Measurements from ENCODE around the gene MORN1. TPM values are rescaled to one million over a fixed set of nuclear protein-coding genes. Genes with fewer than 3 reads are reported as not detected.

MORN1 gene
- total RNA-seq, 1 donor from 2014 or later: 4.5 TPM

- no peak for DNase-seq
- intact Hi-C loops (cut with micrococcal nuclease): no loop called here
- no peaks in the 10 kb centered on the region for H3K4me1 ChIP-seq
- no peak overlapping the region for H3K27ac ChIP-seq (replicated peaks)
- H3K36me3 ChIP-seq: no peaks in the 10 kb centered on the region
- TF ChIP-seq CTCF (IDR thresholded peaks at IDR 0.05; ENCODE audit: borderline replicate concordance): no peak
- H3K4me3 ChIP-seq: no peak overlapping the region
- peaks cover 11% of the 10 kb centered on the region for H3K9me3 ChIP-seq (replicated peaks)
- no peaks in the 10 kb centered on the region for H3K27me3 ChIP-seq (ENCODE audit: low read depth)
These were observed 23.2 kb downstream of the MORN1 start for GRCh38 chr1:2368053-2368744.

DNA sequence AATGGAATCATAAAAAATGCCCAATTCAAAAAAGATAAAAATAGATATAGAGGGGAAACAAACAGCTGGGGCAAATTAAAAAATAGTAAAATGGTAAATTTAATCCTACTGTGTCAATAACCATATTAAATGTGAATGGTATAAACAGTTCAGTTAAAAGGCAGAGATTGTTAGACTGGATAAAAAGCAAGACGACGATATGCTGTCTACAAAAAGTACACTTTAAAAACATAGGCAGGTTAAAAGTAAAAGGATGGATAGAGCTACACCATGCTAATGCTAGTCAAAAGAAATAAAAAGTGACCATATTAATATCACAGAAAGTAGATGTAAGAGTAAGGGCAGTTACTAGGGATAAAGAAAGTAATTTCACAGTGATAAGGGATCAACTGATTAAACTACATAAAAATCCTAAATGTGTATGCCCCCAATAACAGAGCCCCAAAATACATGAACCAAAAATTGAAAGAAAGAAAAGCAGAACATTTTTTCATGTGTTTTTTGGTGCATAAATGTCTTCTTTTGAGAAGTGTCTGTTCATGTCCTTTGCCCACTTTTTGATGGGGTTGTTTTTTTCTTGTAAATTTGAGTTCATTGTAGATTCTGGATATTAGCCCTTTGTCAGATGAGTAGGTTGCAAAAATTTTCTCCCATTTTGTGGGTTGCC, 27.4 kb downstream of the MORN1 start:
- no peaks in the 10 kb centered on the region for H3K27me3 ChIP-seq (ENCODE audit: low read depth)
- intact Hi-C loops (cut with micrococcal nuclease): no loop called here
- no peak overlapping the region for H3K4me3 ChIP-seq
- H3K4me1 ChIP-seq: no peaks in the 10 kb centered on the region
- H3K36me3 ChIP-seq: no peaks in the 10 kb centered on the region
- peaks cover 15% of the 10 kb centered on the region for H3K9me3 ChIP-seq (replicated peaks)
- TF ChIP-seq CTCF (IDR thresholded peaks at IDR 0.05; ENCODE audit: borderline replicate concordance): no peak
- DNase-seq: no peak
- no peak overlapping the region for H3K27ac ChIP-seq (replicated peaks)

- Histone ChIP-seq H3K27ac (replicated peaks) (no peak overlapping the region), H3K27me3 (ENCODE audit: low read depth) (no peaks in the 10 kb centered on the region), H3K4me3 (no peak overlapping the region), H3K36me3 (no peaks in the 10 kb centered on the region), H3K9me3 (replicated peaks) (peaks cover 15% of the 10 kb centered on the region), H3K4me1 (no peaks in the 10 kb centered on the region)
- DNase-seq: peak; percentile 4
- intact Hi-C loops (cut with micrococcal nuclease): no loop called here
- no peak for TF ChIP-seq CTCF (IDR thresholded peaks at IDR 0.05; ENCODE audit: borderline replicate concordance)
These were observed 30.6 kb downstream of the MORN1 start for GRCh38 chr1:2360588-2361364.

GRCh38 chr1:2358651-2359640, 32.4 kb downstream of the MORN1 start:
- Histone ChIP-seq H3K9me3 (replicated peaks) (peaks cover 12% of the 10 kb centered on the region), H3K27me3 (ENCODE audit: low read depth) (no peaks in the 10 kb centered on the region), H3K27ac (replicated peaks) (no peak overlapping the region), H3K4me1 (no peaks in the 10 kb centered on the region), H3K36me3 (no peaks in the 10 kb centered on the region), H3K4me3 (no peak overlapping the region)
- intact Hi-C loops (cut with micrococcal nuclease): no loop called here
- no peak for DNase-seq
- TF ChIP-seq CTCF (IDR thresholded peaks at IDR 0.05; ENCODE audit: borderline replicate concordance): no peak

DNA sequence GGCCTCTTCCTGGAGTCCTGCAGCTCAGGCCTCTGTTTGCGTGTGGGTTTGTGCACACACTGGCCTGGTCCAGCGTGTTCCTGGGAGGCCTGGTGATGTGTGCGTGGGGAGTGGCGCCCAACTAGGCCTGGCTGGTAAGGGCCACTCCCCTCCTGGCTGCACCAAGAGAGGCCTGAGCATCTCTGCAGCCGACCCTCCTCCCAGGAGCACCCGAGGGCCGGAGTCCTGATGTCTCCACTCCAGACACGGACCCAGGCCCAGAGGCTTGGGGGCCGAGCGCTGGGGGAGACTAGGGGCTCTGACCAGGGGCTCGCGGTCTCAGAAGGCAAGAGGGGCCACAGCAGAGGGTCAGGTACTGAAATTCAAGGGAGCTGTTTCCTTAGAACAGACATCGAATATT, 33.3 kb downstream of the MORN1 start:
- Histone ChIP-seq H3K27me3 (ENCODE audit: low read depth) (no peaks in the 10 kb centered on the region), H3K27ac (replicated peaks) (no peak overlapping the region), H3K9me3 (replicated peaks) (peaks cover 4% of the 10 kb centered on the region), H3K36me3 (no peaks in the 10 kb centered on the region), H3K4me1 (peaks cover 6% of the 10 kb centered on the region), H3K4me3 (no peak overlapping the region)
- TF ChIP-seq CTCF (IDR thresholded peaks at IDR 0.05; ENCODE audit: borderline replicate concordance): no peak
- no peak for DNase-seq
- intact Hi-C loops (cut with micrococcal nuclease): no loop called here

Measured in left ventricle myocardium inferior (tissue), 1 donor.